Glomerular endothelial cell (primary cell): ENCODE measurements around the gene CD300LD. TPM values are rescaled to one million over a fixed set of nuclear protein-coding genes. Genes with fewer than 3 reads are reported as not detected.

Source experiments
- DNase-seq: peaks from one replicate; pipeline ENCODE4 v3.0.0-alpha.2; 2011; ENCODE audit warnings: low read depth, low spot score; ENCODE audit errors: extremely low read depth
- total RNA-seq: library from RNA; depleted of rRNA; stranded (reverse); fragments of >200 nt; gene quantifications from 2 replicates; pipeline ENCODE4 v1.2.3, GENCODE V29; 2015

CD300LD gene
- total RNA-seq, 1 donor from 2014 or later: not detected

GRCh38 chr17:74545843-74546230 lies 46.2 kb downstream of the CD300LD start, which contains the start of gene CD300C:
CD300C (minus strand) TSS chr17:74546115; CDS start chr17:74545782, 333 bp downstream.
- no peak for DNase-seq

GRCh38 chr17:74544991-74545842 lies 46.9 kb downstream of the CD300LD start:
- no peak for DNase-seq

- no peak for DNase-seq
These were observed 48.0 kb downstream of the CD300LD start for GRCh38 chr17:74543891-74544760.

GRCh38 chr17:74543406-74543805 lies 48.7 kb downstream of the CD300LD start:
- no peak for DNase-seq

- no peak for DNase-seq
These were observed 49.2 kb downstream of the CD300LD start for GRCh38 chr17:74542727-74543383.

GRCh38 chr17:74542166-74542565 lies 49.9 kb downstream of the CD300LD start:
- DNase-seq: no peak

GRCh38 chr17:74541176-74542111 lies 50.6 kb downstream of the CD300LD start:
- DNase-seq: no peak

GRCh38 chr17:74539281-74539820 lies 52.7 kb downstream of the CD300LD start:
- no peak for DNase-seq

GRCh38 chr17:74536890-74537289 lies 55.2 kb downstream of the CD300LD start:
- no peak for DNase-seq

- DNase-seq: no peak
These were observed 60.0 kb downstream of the CD300LD start for GRCh38 chr17:74532115-74532514.

GRCh38 chr17:74531231-74531761 lies 60.8 kb downstream of the CD300LD start, which contains the start of gene CD300LB:
CD300LB (minus strand) TSS chr17:74531475; CDS start chr17:74531350, 125 bp downstream.
- no peak for DNase-seq

- DNase-seq: no peak
These were observed 61.3 kb downstream of the CD300LD start for GRCh38 chr17:74530831-74531150.

Other genes with a start within 250 kb of the CD300LD start
- gene BTBD17, start 230.4 kb downstream of the CD300LD start, total RNA-seq: not detected in 2 replicates
- gene GPR142, start 224.8 kb downstream of the CD300LD start, total RNA-seq: 0.10 TPM in 1 of 2 replicates, not detected in the other
- 8.6 and 17.5 TPM in 2 replicates for gene GPRC5C, start 160.2 kb downstream of the CD300LD start, total RNA-seq
- gene CD300A, start 125.6 kb downstream of the CD300LD start, total RNA-seq: not detected in 2 replicates
- gene CD300LB, start 60.8 kb downstream of the CD300LD start, total RNA-seq: not detected in 2 replicates
- gene CD300C, start 46.2 kb downstream of the CD300LD start, total RNA-seq: not detected in 2 replicates
- not detected in 2 replicates for gene CD300H, start 24.8 kb downstream of the CD300LD start, total RNA-seq
- not detected in 2 replicates for gene CD300E, start 31.5 kb upstream of the CD300LD start, total RNA-seq
- gene CD300LF, start 120.6 kb upstream of the CD300LD start, total RNA-seq: not detected in 2 replicates
- 0.87 TPM in 1 of 2 replicates, not detected in the other for gene RAB37, start 145.0 kb upstream of the CD300LD start, total RNA-seq
- gene NHERF1, start 156.3 kb upstream of the CD300LD start, total RNA-seq: 17.7 and 18.4 TPM in 2 replicates
- 26.6 and 36.5 TPM in 2 replicates for gene NAT9, start 184.1 kb upstream of the CD300LD start, total RNA-seq